HS-27A (cell line): ENCODE measurements around the gene ADA.

Source experiments
- DNase-seq: peaks from one replicate; pipeline ENCODE4 v3.0.0-alpha.2; 2012; ENCODE audit warnings: low read depth, missing footprints

The ADA gene

DNA sequence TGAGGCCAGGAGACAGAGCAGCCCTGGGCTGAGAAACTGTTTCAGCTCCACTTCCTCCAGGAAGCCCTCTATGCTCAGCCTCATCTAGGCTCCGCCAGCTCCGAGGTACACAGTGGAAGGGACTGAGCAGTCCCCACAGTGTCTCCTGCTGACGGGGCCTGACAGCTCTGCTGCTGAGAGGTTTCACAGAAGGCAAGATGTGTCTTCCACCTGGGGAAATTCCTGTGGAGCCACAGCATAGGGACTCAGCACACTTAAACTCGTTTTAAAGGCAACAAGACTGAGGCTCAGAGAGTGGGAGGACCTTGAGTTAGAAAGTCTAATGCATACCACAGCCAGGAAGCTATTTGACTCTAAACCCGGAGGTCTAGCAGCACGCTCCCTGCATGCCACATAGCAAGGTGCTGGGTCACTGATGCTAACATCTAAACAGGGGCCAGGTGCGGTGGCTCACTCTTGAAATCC lies 6.8 kb downstream of the ADA start:
- DNase-seq = no peak

DNA sequence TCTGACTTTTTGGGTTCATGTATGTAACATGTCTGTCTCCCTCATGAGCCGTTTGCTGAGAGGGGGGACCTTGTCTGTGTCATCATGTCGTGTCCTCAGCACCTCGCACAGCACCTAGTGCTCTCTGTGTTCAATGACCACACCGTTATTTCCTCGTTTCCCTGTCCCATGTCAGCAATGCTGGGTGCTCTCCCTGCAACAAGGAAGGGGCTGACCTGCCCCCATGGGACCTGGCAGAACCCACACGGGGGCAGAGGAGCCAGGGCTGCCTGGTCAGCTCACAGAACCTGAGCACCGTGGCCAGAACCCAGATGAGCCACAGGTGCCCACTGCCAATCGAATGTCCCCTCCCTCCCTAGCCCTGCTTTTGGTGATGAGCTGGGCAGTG lies 7.3 kb downstream of the ADA start:
- DNase-seq = no peak

DNA sequence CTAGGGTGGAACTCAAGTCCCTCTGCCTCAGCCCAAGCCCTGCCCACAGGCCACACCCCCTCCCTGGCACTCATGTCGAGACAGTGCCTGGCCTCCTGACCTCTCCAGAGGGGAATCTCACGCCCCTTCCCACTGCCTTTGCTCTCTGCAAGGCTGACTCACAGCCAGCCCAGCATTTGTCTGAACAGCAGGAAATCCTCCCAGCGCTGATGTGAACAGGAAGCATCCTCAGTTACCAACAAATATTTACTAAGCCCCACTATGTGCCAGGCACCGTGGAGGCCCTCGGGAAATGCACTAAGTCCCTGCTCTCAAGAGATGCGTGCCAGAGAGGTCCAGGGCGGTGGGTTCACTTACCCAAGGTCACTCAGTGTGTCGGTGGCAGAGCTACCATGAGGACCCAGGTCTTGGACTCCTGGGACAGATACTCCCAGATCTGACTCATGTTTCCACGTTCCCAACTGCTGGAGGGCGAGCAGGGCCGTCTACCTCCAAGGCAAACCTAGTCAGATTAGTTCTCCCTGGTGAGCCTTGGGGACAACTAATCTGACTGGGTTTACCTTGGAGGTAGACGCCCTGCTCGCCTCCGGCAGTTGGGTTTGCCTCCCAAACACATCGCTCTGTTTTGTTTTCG lies 7.8 kb downstream of the ADA start:
- no peak for DNase-seq

DNA sequence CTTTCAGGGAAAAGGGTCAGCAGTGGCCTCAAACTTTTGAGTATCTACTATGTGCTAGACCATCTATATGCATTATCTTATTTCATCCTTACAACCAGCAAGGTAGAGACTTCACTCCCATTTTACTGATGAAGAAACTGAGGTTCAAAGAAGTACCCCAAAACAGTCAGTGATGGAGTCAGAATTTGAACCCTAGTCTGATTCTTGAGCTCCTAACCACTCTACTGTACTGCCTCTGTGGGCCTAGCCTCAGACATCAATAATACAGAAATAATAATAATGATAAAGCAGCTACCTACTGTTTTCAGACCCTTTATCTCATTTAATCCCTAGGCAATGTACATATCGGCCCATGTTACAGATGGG lies 8.4 kb downstream of the ADA start:
- DNase-seq = no peak

DNA sequence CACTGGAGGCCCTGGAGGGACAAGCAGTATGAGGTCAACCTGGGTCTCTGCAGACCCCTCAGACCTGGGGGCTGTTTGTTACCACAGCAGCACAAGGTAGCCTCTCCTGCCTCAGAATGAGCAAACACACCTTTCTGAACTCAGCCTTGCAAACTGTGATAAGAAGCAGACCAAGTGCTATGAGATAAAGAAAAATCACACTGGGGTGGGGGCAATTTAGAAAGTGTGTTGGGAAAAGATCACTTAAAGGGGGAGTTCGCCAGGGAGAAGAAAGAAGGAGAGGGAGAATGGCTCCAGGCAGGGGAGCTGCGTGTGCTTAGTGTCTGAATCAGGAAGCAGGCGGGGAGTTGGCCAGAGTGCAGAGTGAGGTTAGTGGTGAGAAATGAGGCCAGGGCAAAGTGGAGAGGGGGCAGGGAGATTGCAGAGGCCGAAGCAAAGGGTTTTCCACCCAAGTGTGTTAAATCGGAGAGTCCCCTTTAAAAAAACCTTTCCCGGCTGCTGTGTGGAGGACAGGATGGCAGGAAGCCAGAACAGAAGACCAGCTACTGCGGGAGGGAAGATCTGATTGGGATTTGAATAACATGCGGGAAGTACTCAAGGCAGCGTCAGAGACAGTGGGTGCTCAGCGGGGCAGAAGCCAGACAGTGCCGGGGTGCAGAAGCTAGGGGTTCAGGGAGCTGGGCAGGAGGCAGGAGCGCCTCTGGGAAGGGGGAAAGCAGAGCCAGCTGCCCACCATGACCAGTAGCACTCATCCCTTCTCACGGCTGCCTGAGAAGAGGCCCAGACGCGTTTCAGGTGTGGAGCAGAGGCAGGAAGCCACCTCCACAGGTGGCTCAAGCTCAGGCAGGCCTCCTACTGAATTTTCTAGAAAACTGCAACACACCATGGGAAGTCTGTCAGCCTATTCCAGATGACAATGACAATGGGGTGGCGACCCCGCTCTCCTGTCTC lies 9.0 kb downstream of the ADA start:
- no peak for DNase-seq

DNA sequence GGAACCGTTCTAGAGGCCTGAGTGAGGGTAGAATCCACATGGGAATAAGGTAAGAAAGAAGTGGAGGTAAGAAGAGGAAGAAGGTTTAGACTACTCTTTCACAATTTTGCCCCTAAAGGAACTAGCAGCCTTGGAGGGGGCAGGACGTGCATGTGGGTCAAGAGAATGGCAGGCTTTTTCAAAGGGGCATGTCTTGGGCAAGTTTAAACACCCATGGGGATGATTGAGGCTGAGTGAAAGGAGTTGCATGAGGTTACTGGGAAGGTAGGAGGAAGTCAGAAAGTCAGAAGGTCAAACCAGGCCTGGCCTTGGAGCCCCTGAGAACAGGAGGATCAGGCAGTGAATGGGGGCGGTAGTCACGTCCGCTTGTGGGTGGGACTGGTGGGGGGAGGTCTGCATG lies 10.2 kb downstream of the ADA start:
- DNase-seq = no peak

DNA sequence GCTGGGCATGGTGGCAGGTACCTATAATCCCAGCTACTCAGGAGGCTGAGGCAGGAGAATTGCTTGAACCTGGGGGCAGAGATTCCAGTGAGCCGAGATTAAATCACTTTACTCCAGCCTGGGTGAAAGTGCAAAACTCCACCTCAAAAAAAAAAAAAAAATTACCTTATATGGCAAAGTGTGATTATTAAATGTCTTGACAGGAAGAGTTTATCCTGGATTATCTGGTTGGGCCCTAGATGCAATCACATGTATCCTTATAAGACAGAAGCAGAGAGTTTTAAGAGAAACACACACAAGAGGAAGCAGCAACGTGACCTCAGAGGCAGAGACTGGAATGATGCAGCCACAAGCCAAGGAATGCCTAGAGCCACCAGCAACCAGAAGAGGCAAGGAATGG lies 11.0 kb downstream of the ADA start:
- no peak for DNase-seq

DNA sequence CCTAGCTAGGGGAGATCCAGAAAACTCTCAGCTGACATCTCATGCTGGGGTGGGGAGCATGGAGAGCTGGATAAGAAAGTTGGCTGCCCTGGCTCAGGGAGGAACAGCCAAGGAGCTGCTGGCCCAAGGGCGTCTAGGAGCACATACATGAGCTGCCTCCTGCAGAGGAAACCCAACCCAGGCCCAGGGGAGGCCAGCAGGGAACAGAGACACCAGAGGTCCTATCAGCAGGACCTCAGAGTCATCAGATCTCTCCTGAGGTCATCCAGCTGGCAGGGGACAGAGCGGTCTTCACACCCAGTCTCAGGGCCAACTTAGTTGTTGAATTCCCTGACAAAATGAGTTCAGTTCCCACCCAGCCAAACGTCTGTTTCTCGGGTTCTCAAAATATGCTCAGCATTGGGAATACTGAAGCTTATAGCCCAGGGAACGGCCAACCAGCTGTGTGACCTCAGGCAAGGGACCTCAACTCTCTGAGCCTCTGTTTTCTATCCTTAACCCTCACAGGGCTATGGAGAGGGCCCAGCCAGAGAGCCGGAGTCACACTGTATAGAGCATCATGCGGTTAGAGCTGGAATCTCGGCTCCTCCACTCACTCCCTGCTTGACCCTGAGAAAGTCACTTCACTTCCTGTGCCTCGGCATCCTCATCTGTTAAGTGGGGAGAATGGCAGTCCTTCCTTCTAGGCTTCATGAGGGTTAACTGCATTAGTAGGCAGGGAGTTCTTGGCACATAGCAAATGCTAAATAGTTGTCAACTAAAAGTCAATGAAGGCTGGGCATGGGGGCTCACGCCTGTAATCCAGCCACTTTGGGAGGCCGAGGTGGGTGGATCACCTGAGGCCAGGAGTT lies 13.8 kb downstream of the ADA start:
- DNase-seq = no peak

DNA sequence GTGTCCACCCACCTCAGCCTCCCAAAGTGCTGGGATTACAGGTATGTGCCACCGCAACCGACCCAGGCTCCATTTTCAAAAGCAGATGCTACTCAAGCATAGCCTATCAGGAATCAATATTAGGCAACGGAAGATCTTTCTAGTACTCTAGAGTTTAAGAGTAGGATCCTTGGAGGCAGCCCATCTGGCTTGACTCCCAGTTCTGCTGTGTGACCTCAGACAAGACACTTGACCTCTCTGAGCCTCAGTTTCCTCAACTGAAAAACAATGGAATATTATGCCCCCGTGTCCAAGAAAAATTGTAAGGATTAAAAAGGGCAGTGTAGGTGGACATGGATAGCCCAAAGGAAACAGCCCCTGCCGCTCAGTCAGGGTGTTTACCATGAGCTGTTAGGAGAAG lies 14.5 kb downstream of the ADA start:
- DNase-seq = no peak

DNA sequence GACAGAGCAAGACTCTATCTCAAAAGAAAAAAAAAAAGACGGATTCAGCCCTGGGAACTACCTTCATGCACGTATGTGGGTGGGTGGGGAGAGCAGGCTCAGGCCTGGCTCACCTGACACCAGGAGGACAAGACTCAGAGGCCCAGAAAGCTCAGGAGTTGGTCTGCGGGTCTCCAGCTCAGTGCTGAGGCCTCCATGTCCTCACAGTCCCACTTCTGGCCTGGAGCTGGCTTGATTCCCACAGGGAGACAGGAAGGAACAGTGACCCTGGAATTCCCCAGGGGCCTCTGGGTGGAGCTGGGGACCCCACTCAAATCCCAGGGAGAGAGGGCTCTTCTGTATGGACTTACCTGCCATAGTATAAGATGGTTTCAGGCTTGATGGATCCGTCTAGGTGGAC lies 15.6 kb downstream of the ADA start:
- no peak for DNase-seq

DNA sequence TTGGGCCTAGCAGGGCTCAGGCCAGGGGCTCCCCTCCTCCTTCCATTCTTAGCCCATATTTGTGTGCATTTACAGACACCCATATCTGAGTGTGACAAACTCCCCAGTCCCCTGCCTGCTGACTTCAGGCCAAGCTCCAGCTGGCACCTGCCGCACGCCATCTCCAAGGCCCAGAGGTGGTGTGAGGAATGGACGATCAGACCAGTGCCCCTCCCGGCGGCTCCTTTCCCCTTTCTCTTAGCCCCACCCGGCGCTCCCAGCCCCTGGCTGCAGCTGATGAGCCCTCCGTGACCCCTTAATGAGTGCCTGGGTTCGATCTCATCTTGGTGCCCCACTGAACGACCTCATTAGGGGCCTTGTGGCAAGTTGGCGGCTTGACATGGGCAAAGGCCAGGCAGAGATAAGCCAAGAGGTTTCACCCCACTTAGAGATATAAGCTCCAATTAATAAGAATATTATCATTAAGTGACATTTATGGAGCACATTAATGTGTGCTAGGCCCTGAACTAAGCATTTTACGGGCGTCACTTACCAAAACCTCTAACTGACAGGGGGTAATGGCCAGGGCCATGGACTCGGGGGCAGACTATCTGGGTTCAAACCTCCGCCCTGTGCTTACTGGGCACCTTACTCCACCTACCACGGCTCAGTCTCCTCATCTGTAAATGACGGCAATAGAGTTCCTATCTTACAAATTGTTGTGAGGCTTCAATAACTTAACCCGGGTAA lies 17.5 kb downstream of the ADA start:
- no peak for DNase-seq

DNA sequence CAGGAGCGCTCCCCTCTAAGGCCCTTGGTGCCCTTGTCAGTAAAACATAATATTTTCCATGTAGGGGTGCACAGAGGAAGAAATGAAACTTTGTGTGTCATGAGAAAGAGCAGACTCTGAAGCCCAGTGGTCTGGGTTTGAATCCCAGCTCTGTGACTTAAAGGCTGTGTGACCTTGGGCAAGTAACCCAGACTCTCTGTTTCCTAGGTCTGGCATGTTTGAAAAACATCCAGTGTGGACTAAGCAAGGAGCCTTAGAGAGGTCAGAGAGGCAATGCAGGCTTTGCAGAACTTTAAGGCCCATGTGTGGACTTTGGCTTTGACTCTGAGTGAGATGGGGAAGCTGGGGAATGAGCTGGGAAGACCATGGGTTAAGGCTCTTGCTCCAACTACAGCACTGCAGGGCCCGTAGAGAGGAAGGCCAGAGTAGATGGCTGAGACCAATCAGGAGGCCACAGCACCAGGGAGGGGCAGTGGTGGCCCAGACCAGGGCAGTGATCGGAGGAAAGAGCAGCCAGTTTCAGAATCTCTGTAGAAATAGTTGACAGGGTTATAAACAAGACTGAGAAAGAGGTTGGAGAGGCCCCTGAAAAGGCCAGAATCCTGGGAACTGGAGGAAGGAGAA lies 18.2 kb downstream of the ADA start:
- no peak for DNase-seq

DNA sequence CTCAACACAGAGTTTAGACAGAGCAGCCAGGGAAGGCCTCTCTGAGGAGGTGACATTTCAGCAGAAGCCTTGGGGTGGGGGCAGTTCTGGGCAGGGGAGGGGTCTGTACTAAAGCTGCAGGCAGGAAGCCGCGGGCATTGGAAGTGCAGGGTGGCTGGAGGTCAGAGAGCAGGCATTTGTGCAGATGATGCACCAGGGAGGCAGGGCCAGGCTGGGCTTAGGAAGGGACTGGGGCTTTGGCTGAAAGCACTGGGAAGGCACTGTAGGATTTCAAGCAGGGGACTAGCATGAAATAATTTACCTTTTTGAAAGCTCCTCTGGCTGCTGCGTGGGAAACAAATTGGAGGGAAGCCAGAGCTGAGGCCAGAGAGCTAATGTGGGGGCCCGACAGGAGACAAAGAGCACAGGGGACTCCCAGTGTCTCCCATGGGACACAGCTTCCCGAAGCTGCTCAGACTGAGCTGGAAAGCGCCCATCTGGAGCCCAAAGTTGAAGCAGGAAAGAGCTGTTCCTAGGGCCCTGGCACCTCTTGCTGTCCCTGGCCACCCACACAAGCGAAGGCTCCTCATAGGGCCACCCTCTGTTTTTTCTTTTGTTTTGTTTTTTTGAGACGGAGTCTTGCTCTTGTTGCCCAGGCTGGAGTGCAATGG lies 19.3 kb downstream of the ADA start:
- no peak for DNase-seq

DNA sequence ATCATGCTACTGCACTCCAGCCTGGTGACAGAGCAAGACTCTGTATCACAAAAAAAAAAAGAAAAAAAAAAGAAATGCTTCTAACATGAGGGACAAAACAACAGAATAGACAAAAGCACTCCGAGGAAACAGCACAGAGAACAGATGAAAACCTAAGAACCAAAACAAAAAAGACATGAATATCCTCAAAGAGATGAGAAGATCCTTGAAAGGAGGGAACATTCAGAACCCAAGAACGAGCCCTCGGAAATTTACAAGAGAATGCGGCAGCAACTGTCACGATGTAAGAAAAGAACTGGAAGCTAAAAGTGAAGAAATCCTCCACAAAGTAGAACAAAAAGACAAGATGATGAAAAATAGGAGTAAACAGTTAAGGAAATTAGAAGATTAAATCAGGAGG lies 21.2 kb downstream of the ADA start:
- DNase-seq = no peak

DNA sequence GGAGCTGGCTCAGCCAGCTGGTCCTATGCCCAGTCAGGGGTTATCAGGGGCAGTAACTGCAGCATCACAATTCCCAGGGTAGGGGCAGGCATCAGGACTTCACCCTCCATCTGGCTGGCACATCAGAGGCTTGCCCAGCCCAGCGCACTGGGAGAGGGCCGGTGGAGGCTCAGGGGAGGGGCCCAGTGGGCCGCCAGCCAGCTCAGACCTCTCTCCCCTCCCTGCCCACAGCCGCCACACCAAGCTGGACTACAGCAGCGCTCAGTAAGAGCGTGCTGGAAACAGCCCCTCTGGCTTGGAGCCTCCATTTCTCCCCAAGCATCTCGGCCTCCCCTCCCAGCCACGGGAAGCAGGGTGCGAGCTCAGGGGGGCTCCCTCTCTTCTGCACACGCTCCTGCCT lies 22.0 kb downstream of the ADA start:
- DNase-seq = no peak

DNA sequence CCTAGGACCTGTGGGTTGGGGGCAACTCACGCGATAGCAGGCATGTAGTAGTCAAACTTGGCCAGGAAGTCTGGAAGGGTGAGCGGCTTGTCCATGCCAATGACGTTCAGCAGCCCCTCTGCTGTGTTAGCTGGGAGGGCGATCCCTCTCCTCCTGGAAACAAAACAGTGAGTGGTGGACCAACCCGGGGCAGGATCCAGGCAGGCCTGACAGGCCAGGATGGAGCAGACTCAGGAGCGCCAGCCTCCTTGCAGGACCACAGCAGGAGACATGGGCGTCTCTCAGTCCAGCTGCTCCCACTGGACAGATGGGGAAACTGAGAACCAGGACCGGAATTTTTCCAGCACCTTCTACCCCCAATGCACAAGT lies 22.5 kb downstream of the ADA start:
- no peak for DNase-seq

DNA sequence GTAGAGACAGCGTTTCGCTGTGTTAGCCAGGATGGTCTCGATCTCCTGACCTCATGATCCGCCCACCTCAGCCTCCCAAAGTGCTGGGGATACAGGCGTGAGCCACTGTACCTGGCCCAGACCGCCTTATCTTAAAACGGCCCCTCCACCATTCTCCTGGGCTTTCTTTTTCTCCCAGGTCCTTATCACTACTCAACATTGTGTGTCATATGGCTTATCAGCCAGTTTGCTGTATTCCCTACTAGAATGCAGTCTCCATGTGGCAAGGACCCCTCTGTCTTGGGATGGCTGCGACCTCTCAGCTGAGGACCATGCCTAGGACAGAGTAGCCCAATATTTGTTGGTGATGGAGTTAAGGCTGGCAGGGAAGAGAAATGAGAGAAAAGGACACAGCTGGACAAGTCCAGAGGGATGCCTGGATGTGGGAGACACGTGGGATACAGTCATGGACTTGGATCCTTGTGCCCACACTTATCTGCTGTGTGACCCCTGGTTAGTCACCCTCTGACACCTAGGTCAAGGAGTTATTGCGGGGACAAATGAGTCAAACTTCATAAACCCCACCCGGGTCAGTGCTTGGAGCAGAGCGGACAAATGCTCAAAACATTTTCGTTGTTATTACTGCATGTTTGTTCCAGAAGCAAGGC lies 24.0 kb downstream of the ADA start:
- DNase-seq = no peak

DNA sequence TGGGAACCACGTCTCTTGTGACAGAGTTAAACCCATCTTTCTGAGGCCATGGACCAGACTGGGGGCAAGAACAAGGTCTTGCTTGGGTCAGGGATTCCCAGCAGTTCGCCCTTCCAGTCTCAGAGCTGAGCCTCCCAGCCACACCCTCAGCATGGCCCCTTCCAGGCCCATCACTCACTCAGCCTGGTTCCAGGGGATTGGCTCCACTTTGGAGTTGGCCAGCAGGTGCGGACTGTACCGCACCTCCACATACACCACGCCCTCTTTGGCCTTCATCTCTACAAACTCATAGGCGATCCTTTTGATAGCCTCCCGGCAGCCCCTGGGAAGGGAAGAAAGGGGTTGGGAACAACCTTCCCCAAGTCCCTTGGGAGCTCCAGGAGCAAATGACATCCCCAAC lies 25.2 kb downstream of the ADA start:
- no peak for DNase-seq

DNA sequence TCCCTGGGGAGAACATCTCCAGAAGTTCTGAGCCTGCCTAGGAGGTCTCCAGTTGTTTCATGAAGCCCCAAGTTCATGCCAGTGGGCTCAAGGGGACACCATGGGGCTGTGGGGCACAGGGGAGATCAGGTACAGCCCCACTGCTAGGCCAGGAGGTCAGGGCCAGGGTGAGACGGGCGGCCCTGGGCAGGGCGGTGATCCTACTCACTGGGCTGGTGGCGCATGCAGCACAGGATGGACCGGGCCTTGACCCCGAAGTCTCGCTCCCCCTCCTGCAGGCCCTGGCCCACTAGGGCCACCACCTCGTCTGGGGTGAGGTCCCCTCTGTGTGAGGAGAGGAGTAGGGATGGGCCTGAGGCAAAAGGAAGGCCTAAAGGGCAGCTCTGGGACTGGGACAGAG lies 26.1 kb downstream of the ADA start:
- no peak for DNase-seq

DNA sequence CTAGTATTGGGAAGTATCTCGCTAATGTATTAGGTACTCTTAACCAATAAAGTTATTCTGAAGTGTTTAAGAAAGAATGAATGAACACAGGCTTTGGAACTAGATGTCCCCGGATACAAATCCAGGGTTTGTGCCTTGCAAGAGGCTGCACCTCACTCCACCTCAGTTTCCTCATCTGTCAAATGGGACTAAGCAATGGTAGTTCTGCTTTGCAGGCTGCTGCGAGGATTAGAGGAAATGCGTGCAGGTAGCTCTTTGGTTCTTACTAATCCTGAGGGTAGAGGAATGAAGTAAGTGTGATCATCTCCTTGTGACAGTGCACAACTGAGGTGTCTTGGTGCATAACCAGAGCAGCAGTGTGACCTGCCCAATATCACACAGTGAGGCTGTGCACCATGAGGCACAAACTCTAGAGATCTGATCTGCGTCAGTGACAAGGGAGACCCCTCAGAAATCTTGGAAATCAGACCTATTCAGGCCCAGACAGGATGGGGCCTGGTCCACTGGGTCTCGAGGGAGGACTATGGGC lies 26.7 kb downstream of the ADA start:
- no peak for DNase-seq
